GM12864 (cell line): ENCODE results near the gene OR6C70.
"Not testable (repeated sequence)": the region's sequence is repeated elsewhere in the genome, so short reads cannot be mapped to it uniquely, and the experiment has no call there.

ENCODE experiments used
- DNase-seq: peaks from one replicate; pipeline ENCODE4 v3.0.0-alpha.2; 2011; ENCODE audit warnings: low read depth
- H3K4me3 ChIP-seq: 2 replicates; pipeline ENCODE4 v1.5.1; 2011; ENCODE audit warnings: mild to moderate bottlenecking, low read depth, low read length, control low read depth
- CTCF ChIP-seq: IDR thresholded peaks from 2 replicates; pipeline ENCODE4 v1.5.1; 2011; ENCODE audit warnings: low read depth, mild to moderate bottlenecking, moderate library complexity, low read length, control low read depth, inconsistent platforms; ENCODE audit errors: missing control alignments

OR6C70 gene

GRCh38 chr12:55492078-55492477, 22.1 kb upstream of the OR6C70 start, which contains the start of gene OR6C68:
OR6C68 (plus strand) TSS chr12:55492378; CDS start chr12:55492378, 0 bp downstream.
- no peak for TF ChIP-seq CTCF
- DNase-seq: no peak
- no peak within 1 kb of the TSS for H3K4me3 ChIP-seq

- DNase-seq, H3K4me3 ChIP-seq: not testable (repeated sequence)
Observed at GRCh38 chr12:55484284-55484683, 14.3 kb upstream of the OR6C70 start.

- not testable (repeated sequence) for H3K4me3 ChIP-seq, DNase-seq
Observed at GRCh38 chr12:55479136-55479535, 9.2 kb upstream of the OR6C70 start.

- no peak overlapping the region for H3K4me3 ChIP-seq
- no peak for TF ChIP-seq CTCF
Observed at GRCh38 chr12:55472264-55472663, 2.3 kb upstream of the OR6C70 start.

GRCh38 chr12:55469291-55469690, 647 bp downstream of the OR6C70 start:
- H3K4me3 ChIP-seq: no peak overlapping the region
- TF ChIP-seq CTCF: no peak

More at GRCh38 chr12:55472264-55472663, 2.3 kb upstream of the OR6C70 start:
- no peak for DNase-seq

GRCh38 chr12:55467836-55468235, 2.1 kb downstream of the OR6C70 start:
- no peak for DNase-seq
- no peak for TF ChIP-seq CTCF
- H3K4me3 ChIP-seq: no peak overlapping the region

More at GRCh38 chr12:55469291-55469690, 647 bp downstream of the OR6C70 start:
- no peak for DNase-seq

GRCh38 chr12:55464926-55465325, 5.0 kb downstream of the OR6C70 start:
- DNase-seq, H3K4me3 ChIP-seq: not testable (repeated sequence)

- TF ChIP-seq CTCF: no peak
- no peak overlapping the region for H3K4me3 ChIP-seq
- no peak for DNase-seq
Observed at GRCh38 chr12:55448825-55449224, 21.1 kb downstream of the OR6C70 start.

- TF ChIP-seq CTCF: no peak
- DNase-seq: no peak
- no peak overlapping the region for H3K4me3 ChIP-seq
Observed at GRCh38 chr12:55446326-55446725, 23.6 kb downstream of the OR6C70 start.
